Measurements from ENCODE around the gene ANP32B. TPM values are rescaled to one million over a fixed set of nuclear protein-coding genes. Genes with fewer than 3 reads are reported as not detected.

Gene ANP32B
- 290 to 314 TPM (median 307 TPM) in 5 replicates for total RNA-seq (2022; extraction: Qiagen RNA extraction)

GRCh38 chr9:97982683-97983588, at the start of gene ANP32B:
Gene ANP32B, plus strand, starts transcription at chr9:97983341. Its CDS starts 215 bp downstream, at chr9:97983556.

GRCh38 chr9:97938081-97938644, 45.0 kb upstream of the ANP32B start, which contains the start of gene HEMGN:
Gene HEMGN, minus strand, starts transcription at chr9:97938172. Its CDS starts 36 bp downstream, at chr9:97938136.

GRCh38 chr9:98056269-98057137, 73.4 kb downstream of the ANP32B start, which contains the start of gene NANS:
Gene NANS, plus strand, starts transcription at chr9:98056732. Its CDS starts 77 bp downstream, at chr9:98056809.

Other genes starting within 250 kb of the ANP32B start
- 2.3 to 3.7 TPM (median 3.5 TPM) in 5 replicates for gene FOXE1, start 130.1 kb upstream of the ANP32B start, total RNA-seq (2022; extraction: Qiagen RNA extraction)
- gene TRMO, start 60.8 kb upstream of the ANP32B start, total RNA-seq (2022; extraction: Qiagen RNA extraction), result 11.6 to 14.2 TPM (median 13.1 TPM) in 5 replicates
- not detected in 5 replicates for gene HEMGN, start 45.2 kb upstream of the ANP32B start, total RNA-seq (2022; extraction: Qiagen RNA extraction)
- 65.8 to 74.4 TPM (median 70.4 TPM) in 5 replicates for gene NANS, start 73.4 kb downstream of the ANP32B start, total RNA-seq (2022; extraction: Qiagen RNA extraction)
- gene TRIM14, start 135.9 kb downstream of the ANP32B start, total RNA-seq (2022; extraction: Qiagen RNA extraction), result 10.7 to 15.6 TPM (median 14.1 TPM) in 5 replicates
- 1.5 to 2.2 TPM (median 1.9 TPM) in 5 replicates for gene CORO2A, start 209.3 kb downstream of the ANP32B start, total RNA-seq (2022; extraction: Qiagen RNA extraction)

Data from A549 treated with dexamethasone at 1 μM for 4 hours (cell line).